Measurements from ENCODE around the gene PPP1R1C.

- TF ChIP-seq CTCF (IDR thresholded peaks at IDR 0.05; ENCODE audit: insufficient read depth, low read length, poor library complexity, severe bottlenecking) (no peak), EZH2phosphoT487 (conservative IDR thresholded peaks at IDR 0.05; ENCODE audit: low read length) (no peak)
These were observed 162.7 kb downstream of the PPP1R1C start for GRCh38 chr2:182148344-182148743.
